SK-N-SH (cell line): ENCODE results near the gene TRIM10. TPM values are rescaled to one million over a fixed set of nuclear protein-coding genes. Genes with fewer than 3 reads are reported as not detected.

ENCODE experiments used
- CTCF ChIA-PET: fragments of 300-600, 350-600 bp; formaldehyde crosslinking; extraction: SDS; loops from one replicate; lab custom pipeline; 2021; lab: Yijun Ruan, JAX
- POLR2A ChIA-PET: fragments of 350-600 bp; sonication (Branson Sonifier 250); formaldehyde crosslinking; extraction: SDS; loops from one replicate; lab custom pipeline; 2020; ENCODE audit warnings: antibody characterized with exemption, inconsistent platforms; lab: Yijun Ruan, JAX
- DNase-seq: peaks from one replicate; pipeline ENCODE4 v3.0.0; 2012
- H2AFZ ChIP-seq: fragments of 200-600 bp; sonication (generic); 2 replicates; pipeline ENCODE4 v1.8.1; 2016; ENCODE audit warnings: antibody characterized with exemption, mild to moderate bottlenecking, low read depth
- H3F3A ChIP-seq: fragments of 200-600 bp; sonication (generic); replicated peaks from 2 replicates; pipeline ENCODE3; 2016; ENCODE audit warnings: antibody characterized with exemption, mild to moderate bottlenecking; ENCODE audit not compliant: insufficient read depth
- H3K27ac ChIP-seq, 2 experiments: fragments of 200-500 bp in 1 of 2; fragments of 200-600 bp in 1 of 2; sonication (Bioruptor generic) in 1 of 2; sonication (generic), shearing (Covaris generic) in 1 of 2; 2 replicates each; pipeline versions ENCODE4 v1.5.1 to v1.6.1; 2014 to 2016; ENCODE audit warnings: low read depth in 2 of 2, inconsistent platforms in 1 of 2, low read length in 1 of 2, mild to moderate bottlenecking in 1 of 2, mixed read lengths in 1 of 2
- H3K27me3 ChIP-seq: fragments of 200-600 bp; sonication (generic), shearing (Covaris generic); 2 replicates; pipeline ENCODE4 v1.6.1; 2016; ENCODE audit warnings: mixed run types; ENCODE audit not compliant: insufficient read depth
- H3K36me3 ChIP-seq, 2 experiments: fragments of 200-500 bp in 1 of 2; fragments of 200-600 bp in 1 of 2; sonication (Bioruptor generic) in 1 of 2; sonication (generic) in 1 of 2; replicated peaks in 1 of 2; 2 replicates each; pipeline versions ENCODE3 to v1.5.1; 2014 to 2016; ENCODE audit warnings: low read length in 1 of 2, mild to moderate bottlenecking in 1 of 2; ENCODE audit not compliant: insufficient read depth in 2 of 2, control insufficient read depth in 1 of 2
- H3K4me1 ChIP-seq, 2 experiments: fragments of 200-500 bp in 1 of 2; fragments of 200-600 bp in 1 of 2; sonication (Bioruptor generic) in 1 of 2; sonication (generic), shearing (Covaris generic) in 1 of 2; 2 replicates each; pipeline versions ENCODE4 v1.5.1 to v1.6.1; 2014 to 2016; ENCODE audit warnings: low read depth in 1 of 2, low read length in 1 of 2, mixed run types in 1 of 2; ENCODE audit not compliant: insufficient read depth in 2 of 2, control insufficient read depth in 1 of 2
- H3K4me2 ChIP-seq: fragments of 200-600 bp; sonication (generic), shearing (Covaris generic); 2 replicates; pipeline ENCODE4 v1.6.1; 2017; ENCODE audit warnings: mixed run types
- H3K4me3 ChIP-seq, 2 experiments: fragments of 200-500 bp in 1 of 2; fragments of 200-600 bp in 1 of 2; sonication (Bioruptor generic) in 1 of 2; sonication (generic), shearing (Covaris generic) in 1 of 2; 2 replicates each; pipeline versions ENCODE4 v1.5.1 to v1.8.1; 2014 to 2016; ENCODE audit warnings: low read depth in 2 of 2, inconsistent platforms in 1 of 2, low read length in 1 of 2, mild to moderate bottlenecking in 1 of 2, mixed read lengths in 1 of 2, moderate library complexity in 1 of 2
- H3K79me2 ChIP-seq: fragments of 200-600 bp; sonication (generic); 2 replicates; pipeline ENCODE4 v1.8.1; 2017; ENCODE audit warnings: mild to moderate bottlenecking; ENCODE audit not compliant: insufficient read depth
- H3K9ac ChIP-seq: fragments of 200-600 bp; sonication (generic); 2 replicates; pipeline ENCODE4 v1.6.1; 2017; ENCODE audit warnings: mixed run types
- H3K9me2 ChIP-seq: fragments of 200-600 bp; sonication (generic); 2 replicates; pipeline ENCODE4 v1.6.1; 2017; ENCODE audit warnings: mixed run types
- H3K9me3 ChIP-seq: fragments of 200-600 bp; sonication (generic); 2 replicates; pipeline ENCODE4 v1.6.1; 2017; ENCODE audit warnings: mixed run types, mild to moderate bottlenecking, moderate library complexity
- H4K20me1 ChIP-seq: fragments of 200-600 bp; sonication (generic); 2 replicates; pipeline ENCODE4 v1.6.1; 2017; ENCODE audit warnings: mild to moderate bottlenecking, mixed run types; ENCODE audit not compliant: insufficient read depth
- CTCF ChIP-seq: fragments of 200-600 bp; sonication (generic); IDR thresholded peaks from 2 replicates; pipeline ENCODE4 v1.6.1; 2017; ENCODE audit warnings: antibody characterized with exemption, mild to moderate bottlenecking, moderate library complexity
- EP300 ChIP-seq, 2 experiments: IDR thresholded peaks; 2 replicates each; pipeline versions ENCODE4 v1.4.0 to v1.6.1; 2012; ENCODE audit warnings: borderline replicate concordance in 1 of 2, low read depth in 1 of 2, low read length in 1 of 2
- EZH2phosphoT487 ChIP-seq: fragments of 200-600 bp; sonication (generic); IDR thresholded peaks from 2 replicates; pipeline ENCODE4 v1.6.1; 2017; ENCODE audit warnings: low read depth, mixed run types, mild to moderate bottlenecking, antibody characterized with exemption, moderate library complexity, borderline replicate concordance
- FOSL2 ChIP-seq: IDR thresholded peaks from 2 replicates; pipeline ENCODE4 v1.4.0; 2012; ENCODE audit warnings: low read depth, mild to moderate bottlenecking, moderate library complexity, borderline replicate concordance
- FOXJ3 ChIP-seq: sonication (generic); formaldehyde crosslinking; IDR thresholded peaks from 2 replicates; pipeline ENCODE4 v1.5.1; 2020; ENCODE audit warnings: mild to moderate bottlenecking, missing genetic modification reagents
- JUND ChIP-seq: IDR thresholded peaks from 2 replicates; pipeline ENCODE4 v1.4.0; 2012
- MEF2A ChIP-seq: IDR thresholded peaks from 2 replicates; pipeline ENCODE4 v1.4.0; 2012; ENCODE audit warnings: low read depth, borderline replicate concordance
- NFIC ChIP-seq: IDR thresholded peaks from 2 replicates; pipeline ENCODE4 v1.4.0; 2012; ENCODE audit warnings: borderline replicate concordance
- POLR2AphosphoS5 ChIP-seq: IDR thresholded peaks from 2 replicates; pipeline ENCODE4 v1.6.1; 2012; ENCODE audit warnings: low read depth, low read length
- RAD21 ChIP-seq: IDR thresholded peaks from 2 replicates; pipeline ENCODE4 v1.6.1; 2012; ENCODE audit warnings: mild to moderate bottlenecking, low read length
- RCOR1 ChIP-seq: fragments of 150-350 bp; IDR thresholded peaks from 2 replicates; pipeline ENCODE4 v1.6.1; 2017; ENCODE audit warnings: antibody characterized with exemption, low read length
- RFX5 ChIP-seq: IDR thresholded peaks from 2 replicates; pipeline ENCODE4 v1.6.1; 2012; ENCODE audit warnings: mild to moderate bottlenecking, improper control_type of control experiment, low read length
- SIN3A ChIP-seq: IDR thresholded peaks from 2 replicates; pipeline ENCODE4 v1.6.1; 2012; ENCODE audit warnings: low read depth, mild to moderate bottlenecking, low read length, moderate library complexity, borderline replicate concordance
- TAF1 ChIP-seq: IDR thresholded peaks from 2 replicates; pipeline ENCODE4 v1.6.1; 2012; ENCODE audit warnings: low read depth, mild to moderate bottlenecking, low read length, moderate library complexity, borderline replicate concordance
- TEAD4 ChIP-seq: IDR thresholded peaks from 2 replicates; pipeline ENCODE4 v1.4.0; 2012; ENCODE audit warnings: mild to moderate bottlenecking, borderline replicate concordance; ENCODE audit not compliant: insufficient read depth
- WGBS: methylation state at CpG from one replicate; pipeline ENCODE4 v1.1.6; 2017; ENCODE audit warnings: low lambda C conversion rate; 5-methylcytosine and 5-hydroxymethylcytosine counted together
- polyA plus RNA-seq, 3 experiments: library from polyadenylated mRNA; depleted of rRNA; stranded (reverse); fragments of >200 nt; gene quantifications; 2 replicates each; pipeline ENCODE4 v1.2.3, GENCODE V29; 2012
- TF ChIP-seq, protein P1 (sequence below): IDR thresholded peaks from 2 replicates; pipeline ENCODE4; 2012
- TF ChIP-seq, protein P2 (sequence below): IDR thresholded peaks from 2 replicates; pipeline ENCODE4 v1.4.0; 2012; ENCODE audit warnings: low read depth
- TF ChIP-seq, protein P3 (sequence below): IDR thresholded peaks from 2 replicates; pipeline ENCODE4 v1.4.0; 2012; ENCODE audit warnings: low read depth, borderline replicate concordance

Gene TRIM10
- polyA plus RNA-seq, 1 of the 3 experiments (the other 2 are of a cell fraction): not detected

DNA sequence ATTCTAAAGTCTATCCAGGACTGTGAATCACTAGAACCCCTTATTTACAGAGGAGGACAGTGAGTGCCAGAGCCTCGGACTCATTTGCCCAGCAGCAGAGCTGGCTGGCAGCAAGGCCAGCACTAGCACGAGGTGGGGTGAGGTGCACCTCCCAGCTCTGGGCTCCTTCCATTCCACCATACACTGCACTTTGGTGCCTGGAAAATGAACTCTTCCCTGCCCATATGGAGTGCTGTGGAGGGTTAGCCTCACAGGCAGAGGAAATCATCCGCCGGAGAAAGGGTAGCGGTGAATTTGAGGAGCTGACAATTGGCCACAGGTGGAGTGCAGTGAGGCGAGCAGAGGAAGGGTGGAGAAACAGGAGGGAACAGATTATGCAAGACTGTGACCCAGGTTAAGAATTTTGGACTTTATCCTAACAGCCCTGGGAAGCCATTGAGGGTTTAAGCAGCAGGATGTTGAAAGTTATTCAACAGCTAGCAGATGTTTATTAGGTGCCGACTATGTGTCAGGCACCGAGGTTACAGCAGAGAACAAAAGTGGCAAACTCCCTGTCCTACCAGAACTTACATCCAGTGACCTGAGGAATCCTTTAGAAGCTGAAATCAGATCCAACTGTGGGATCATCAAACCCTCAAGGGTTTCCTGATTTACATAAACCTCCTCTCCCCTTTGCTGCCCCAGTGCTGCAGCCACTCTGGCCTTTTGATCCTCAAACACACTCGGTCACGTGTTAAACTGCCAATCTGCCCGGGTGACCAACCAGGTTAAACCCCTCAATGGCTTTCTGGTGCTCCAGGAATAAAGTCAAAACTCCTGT lies 46.0 kb upstream of the TRIM10 start:
- no peaks in the 10 kb centered on the region for H3K9me2 ChIP-seq
- H2AFZ ChIP-seq: no peak overlapping the region
- 90% methylated on average over 11 of the region's 11 CpGs for WGBS
- no peak for TF ChIP-seq TAF1
- TF ChIP-seq EZH2phosphoT487: no peak
- TF ChIP-seq CTCF: no peak
- no peak for TF ChIP-seq TEAD4
- TF ChIP-seq SIN3A: no peak
- TF ChIP-seq, protein P1, sequence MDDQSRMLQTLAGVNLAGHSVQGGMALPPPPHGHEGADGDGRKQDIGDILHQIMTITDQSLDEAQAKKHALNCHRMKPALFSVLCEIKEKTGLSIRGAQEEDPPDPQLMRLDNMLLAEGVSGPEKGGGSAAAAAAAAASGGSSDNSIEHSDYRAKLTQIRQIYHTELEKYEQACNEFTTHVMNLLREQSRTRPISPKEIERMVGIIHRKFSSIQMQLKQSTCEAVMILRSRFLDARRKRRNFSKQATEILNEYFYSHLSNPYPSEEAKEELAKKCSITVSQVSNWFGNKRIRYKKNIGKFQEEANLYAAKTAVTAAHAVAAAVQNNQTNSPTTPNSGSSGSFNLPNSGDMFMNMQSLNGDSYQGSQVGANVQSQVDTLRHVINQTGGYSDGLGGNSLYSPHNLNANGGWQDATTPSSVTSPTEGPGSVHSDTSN: no peak
- TF ChIP-seq, protein P2, sequence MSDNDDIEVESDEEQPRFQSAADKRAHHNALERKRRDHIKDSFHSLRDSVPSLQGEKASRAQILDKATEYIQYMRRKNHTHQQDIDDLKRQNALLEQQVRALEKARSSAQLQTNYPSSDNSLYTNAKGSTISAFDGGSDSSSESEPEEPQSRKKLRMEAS: no peak
- TF ChIP-seq FOXJ3 (CRISPR knock-in tag): no peak
- no peak for TF ChIP-seq EP300 (IDR thresholded peaks at IDR 0.05; ENCODE audit: borderline replicate concordance in 1 of 2, low read depth in 1 of 2, low read length in 1 of 2)
- H3F3A ChIP-seq: no peaks in the 10 kb centered on the region
- H3K4me1 ChIP-seq: peaks cover 9 to 16% of the 10 kb centered on the region in 2 experiments; a peak in 3 of 4 replicates
- ChIA-PET POLR2A (interaction anchor here (1.5 kb wide), 1 partner anchor 11 kb away, joined by 3 read pairs; no protein-coding TSS in a partner anchor), CTCF (interaction anchor here (0.6 to 2.5 kb wide), 3 partner anchors 13 to 1450 kb away, joined by 3 to 13 read pairs (median 3); no protein-coding TSS in a partner anchor)
- no peak overlapping the region for H3K27ac ChIP-seq
- peaks cover 0 to 4% of the 10 kb centered on the region in 2 experiments for H3K36me3 ChIP-seq
- H4K20me1 ChIP-seq: peaks cover 43% of the 10 kb centered on the region
- DNase-seq: no peak
- no peak overlapping the region for H3K4me2 ChIP-seq
- H3K79me2 ChIP-seq: peaks cover 86% of the 10 kb centered on the region
- no peak overlapping the region for H3K9ac ChIP-seq
- no peaks in the 10 kb centered on the region for H3K27me3 ChIP-seq
- no peak overlapping the region for H3K4me3 ChIP-seq
- no peaks in the 10 kb centered on the region for H3K9me3 ChIP-seq

DNA sequence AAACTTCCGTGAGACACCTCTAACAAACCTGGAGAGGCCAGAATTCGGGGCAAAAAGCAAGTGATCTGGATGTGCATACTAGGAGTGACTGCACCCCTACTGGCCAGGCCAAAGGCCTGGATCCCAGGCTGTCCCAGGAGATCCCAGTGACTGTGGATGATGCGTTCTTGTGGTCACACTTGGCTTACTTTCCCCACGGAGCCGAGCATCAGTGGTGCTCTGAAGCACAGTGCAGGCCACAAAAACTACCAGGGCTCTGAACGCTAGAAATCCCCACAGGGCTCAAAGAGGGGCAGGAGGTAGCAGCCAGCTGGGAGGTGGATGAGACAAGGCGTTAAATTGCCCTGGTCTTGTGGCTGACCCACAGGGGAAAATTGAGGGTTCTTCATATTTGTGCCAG lies 45.1 kb upstream of the TRIM10 start:
- 79% methylated on average over 7 of the region's 7 CpGs for WGBS
- Histone ChIP-seq H3F3A (no peaks in the 10 kb centered on the region), H3K27ac (no peak overlapping the region), H3K9me3 (no peaks in the 10 kb centered on the region), H3K9me2 (no peaks in the 10 kb centered on the region), H3K79me2 (peaks cover 85% of the 10 kb centered on the region), H4K20me1 (peaks cover 40% of the 10 kb centered on the region), H3K9ac (no peak overlapping the region), H3K36me3 (peaks cover under 1 to 7% of the 10 kb centered on the region in 2 experiments), H3K4me1 (peaks cover 2 to 12% of the 10 kb centered on the region in 2 experiments; a peak in 1 of 4 replicates), H3K27me3 (no peaks in the 10 kb centered on the region), H3K4me3 (no peak overlapping the region), H2AFZ (no peak overlapping the region), H3K4me2 (no peak overlapping the region)
- CTCF ChIA-PET: interaction anchor here (1.1 to 1.2 kb wide), 2 partner anchors 13 to 192 kb away, joined by 3 to 6 read pairs; no protein-coding TSS in a partner anchor
- POLR2A ChIA-PET: no interaction called here
- no peak for DNase-seq
- TF ChIP-seq MEF2A (no peak), JUND (no peak), FOSL2 (no peak), SIN3A (no peak), POLR2AphosphoS5 (no peak), NFIC (no peak), RCOR1 (no peak), EZH2phosphoT487 (no peak), RFX5 (no peak), TEAD4 (no peak), TAF1 (no peak), RAD21 (no peak)
- TF ChIP-seq, protein P1: no peak
- TF ChIP-seq, protein P3, sequence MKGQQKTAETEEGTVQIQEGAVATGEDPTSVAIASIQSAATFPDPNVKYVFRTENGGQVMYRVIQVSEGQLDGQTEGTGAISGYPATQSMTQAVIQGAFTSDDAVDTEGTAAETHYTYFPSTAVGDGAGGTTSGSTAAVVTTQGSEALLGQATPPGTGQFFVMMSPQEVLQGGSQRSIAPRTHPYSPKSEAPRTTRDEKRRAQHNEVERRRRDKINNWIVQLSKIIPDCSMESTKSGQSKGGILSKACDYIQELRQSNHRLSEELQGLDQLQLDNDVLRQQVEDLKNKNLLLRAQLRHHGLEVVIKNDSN: no peak
